ENCODE results near the gene PHF2. TPM values are rescaled to one million over a fixed set of nuclear protein-coding genes. Genes with fewer than 3 reads are reported as not detected.

PHF2 gene
- total RNA-seq, 1 experiment from 2014 or later, result 18.9 TPM

- H3K27ac Mint-ChIP-seq (ENCODE audit: low read depth, unreplicated experiment), result no peak overlapping the region
- CTCF ChIA-PET, result no interaction called here
These were observed 59.8 kb downstream of the PHF2 start for GRCh38 chr9:93636172-93636661.

DNA sequence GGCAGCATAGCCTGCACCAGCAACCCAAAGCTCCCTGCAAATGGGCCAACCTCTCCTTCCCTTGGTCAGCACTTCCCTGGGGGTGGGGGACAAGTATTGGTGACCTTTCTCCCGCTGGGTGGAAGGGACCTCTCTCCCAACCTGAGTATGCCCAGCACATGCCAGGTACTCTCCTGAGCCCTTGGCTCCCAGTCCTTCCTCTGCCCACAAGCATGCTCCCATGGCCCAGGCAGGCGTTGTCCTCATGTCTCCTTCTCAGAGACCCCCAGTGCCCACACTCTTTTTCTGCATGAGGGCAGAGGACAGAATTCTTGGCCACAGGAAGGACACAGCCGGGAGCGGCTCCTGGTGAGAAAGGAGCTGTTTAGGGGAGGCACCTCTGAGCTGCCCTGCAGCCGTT, 60.3 kb downstream of the PHF2 start:
- Mint-ChIP-seq H3K27me3 (ENCODE audit: insufficient read depth, unreplicated experiment) (no peaks in the 10 kb centered on the region), H3K36me3 (ENCODE audit: insufficient read depth, unreplicated experiment) (peaks cover 38% of the 10 kb centered on the region), H3K27ac (ENCODE audit: low read depth, unreplicated experiment) (no peak overlapping the region), H3K4me1 (ENCODE audit: insufficient read depth, unreplicated experiment) (no peaks in the 10 kb centered on the region), H3K4me3 (ENCODE audit: unreplicated experiment) (no peak overlapping the region), H3K9me3 (ENCODE audit: unreplicated experiment) (no peaks in the 10 kb centered on the region)
- POLR2A ChIA-PET, result no interaction called here
- CTCF ChIA-PET, result interaction anchor here (0.6 kb wide), 1 partner anchor 576 kb away, joined by 3 read pairs; no protein-coding TSS in a partner anchor
- TF ChIP-seq CTCF (IDR thresholded peaks at IDR 0.05; ENCODE audit: unreplicated experiment), result no peak
- intact Hi-C loops (cut with micrococcal nuclease), result no loop called here
- BruUV-seq (replicated peaks), result no TSS peak
- DNase-seq (ENCODE audit: unreplicated experiment), result no peak

More at GRCh38 chr9:93636172-93636661, 59.8 kb downstream of the PHF2 start:
- POLR2A ChIA-PET, result no interaction called here
- Mint-ChIP-seq H3K9me3 (ENCODE audit: unreplicated experiment) (no peaks in the 10 kb centered on the region), H3K4me3 (ENCODE audit: unreplicated experiment) (no peak overlapping the region), H3K27me3 (ENCODE audit: insufficient read depth, unreplicated experiment) (no peaks in the 10 kb centered on the region), H3K4me1 (ENCODE audit: insufficient read depth, unreplicated experiment) (no peaks in the 10 kb centered on the region), H3K36me3 (ENCODE audit: insufficient read depth, unreplicated experiment) (peaks cover 38% of the 10 kb centered on the region)
- TF ChIP-seq CTCF (IDR thresholded peaks at IDR 0.05; ENCODE audit: unreplicated experiment), result no peak
- DNase-seq (ENCODE audit: unreplicated experiment), result no peak
- intact Hi-C loops (cut with micrococcal nuclease), result no loop called here
- no TSS peak for BruUV-seq (replicated peaks)

DNA sequence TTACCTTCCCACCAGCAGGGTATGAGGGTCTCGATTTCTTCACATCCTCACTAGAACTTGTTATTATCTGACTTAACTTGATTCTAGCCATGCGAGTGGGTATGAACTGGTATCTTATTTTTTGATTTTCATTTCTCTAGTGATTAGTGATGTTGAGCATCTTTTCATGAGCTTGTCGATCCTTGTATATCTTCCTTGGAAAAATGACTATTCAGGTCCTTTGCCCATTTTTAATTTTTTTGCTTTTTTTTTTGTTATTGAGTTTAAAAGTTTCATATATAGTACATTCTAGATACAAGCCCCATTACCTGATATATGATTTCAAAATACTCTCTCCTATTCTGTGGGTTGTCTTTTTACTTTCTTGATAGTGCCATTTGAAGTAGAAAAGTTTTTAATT, 61.5 kb downstream of the PHF2 start:
- Mint-ChIP-seq H3K27me3 (ENCODE audit: insufficient read depth, unreplicated experiment) (no peaks in the 10 kb centered on the region), H3K4me1 (ENCODE audit: insufficient read depth, unreplicated experiment) (no peaks in the 10 kb centered on the region), H3K9me3 (ENCODE audit: unreplicated experiment) (no peaks in the 10 kb centered on the region), H3K36me3 (ENCODE audit: insufficient read depth, unreplicated experiment) (peaks cover 43% of the 10 kb centered on the region), H3K27ac (ENCODE audit: low read depth, unreplicated experiment) (no peak overlapping the region), H3K4me3 (ENCODE audit: unreplicated experiment) (no peak overlapping the region)
- no peak for TF ChIP-seq CTCF (IDR thresholded peaks at IDR 0.05; ENCODE audit: unreplicated experiment)
- ChIA-PET POLR2A (no interaction called here), CTCF (no interaction called here)
- no TSS peak for BruUV-seq (replicated peaks)
- no peak for DNase-seq (ENCODE audit: unreplicated experiment)
- intact Hi-C loops (cut with micrococcal nuclease), result no loop called here

DNA sequence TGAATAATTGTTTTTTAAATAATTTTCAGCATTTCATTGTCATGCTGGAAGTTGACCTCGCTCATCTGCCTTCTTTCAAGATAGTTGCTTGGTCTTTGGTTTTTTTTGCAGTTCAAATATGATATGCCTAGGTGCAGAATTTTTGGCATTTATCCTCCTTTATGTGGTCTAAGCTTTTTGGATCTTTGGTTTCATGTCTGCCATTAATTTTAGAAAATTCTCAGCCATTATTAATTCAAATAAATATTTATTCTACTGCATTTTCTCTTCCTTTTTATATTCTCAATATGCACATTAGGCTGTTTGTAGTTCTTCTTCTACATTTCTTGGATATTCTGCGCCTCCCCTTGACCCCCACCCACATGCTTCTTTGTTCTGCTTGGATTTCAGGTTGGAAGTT, 63.6 kb downstream of the PHF2 start:
- no peak overlapping the region for H3K4me3 Mint-ChIP-seq (ENCODE audit: unreplicated experiment)
- no peaks in the 10 kb centered on the region for H3K27me3 Mint-ChIP-seq (ENCODE audit: insufficient read depth, unreplicated experiment)
- POLR2A ChIA-PET, result no interaction called here
- intact Hi-C loops (cut with micrococcal nuclease), result no loop called here
- peaks cover 48% of the 10 kb centered on the region for H3K36me3 Mint-ChIP-seq (ENCODE audit: insufficient read depth, unreplicated experiment)
- H3K4me1 Mint-ChIP-seq (ENCODE audit: insufficient read depth, unreplicated experiment), result no peaks in the 10 kb centered on the region
- H3K9me3 Mint-ChIP-seq (ENCODE audit: unreplicated experiment), result no peaks in the 10 kb centered on the region
- DNase-seq (ENCODE audit: unreplicated experiment), result no peak
- H3K27ac Mint-ChIP-seq (ENCODE audit: low read depth, unreplicated experiment), result no peak overlapping the region
- BruUV-seq (replicated peaks), result no TSS peak
- CTCF ChIA-PET, result interaction anchor here (0.7 to 1.1 kb wide), 2 partner anchors 11 to 42 kb away, joined by 3 to 4 read pairs; no protein-coding TSS in a partner anchor
- TF ChIP-seq CTCF (IDR thresholded peaks at IDR 0.05; ENCODE audit: unreplicated experiment), result no peak

All from MCF 10A (cell line).